Naive thymus-derived CD8-positive, alpha-beta T cell (primary cell): Measurements from ENCODE around the gene PRAMEF4. TPM values are rescaled to one million over a fixed set of nuclear protein-coding genes. Genes with fewer than 3 reads are reported as not detected.
A peak's percentile ranks its signal among the peaks of the same experiment; 100 is the strongest.
"Not testable (repeated sequence)": the region's sequence is repeated elsewhere in the genome, so short reads cannot be mapped to it uniquely, and the experiment has no call there.

Experiments
- ATAC-seq, 2 donors: fragments of 150-1000 bp; cut with Tn5 transposase in 1 of 2; sonication (Bioruptor Pico), chemical (Tn5 transposase) in 1 of 2; 1 replicate in 1 of 2; 2 replicates in 1 of 2; pipeline ENCODE4 v1.10.0; 2021; ENCODE audit warnings: mild to moderate bottlenecking in 2 of 2, moderate library complexity in 2 of 2
- POLR2A ChIA-PET: fragments of 350-600 bp; sonication (Branson Sonifier 250); formaldehyde crosslinking; loops from one replicate; lab custom pipeline; 2021; ENCODE audit warnings: antibody characterized with exemption; lab: Charles Lee
- DNase-seq, 10 donors: peaks; one replicate each; pipeline versions ENCODE4 v3.0.0 to v3.0.0-alpha.2; 2020 to 2022
- H3K27ac Mint-ChIP-seq, 10 donors: one replicate each; pipeline ENCODE4 v1.8.0; 2020 to 2022; ENCODE audit warnings: mild to moderate bottlenecking in 10 of 10, mixed read lengths in 10 of 10, moderate library complexity in 4 of 10, inconsistent platforms in 1 of 10
- H3K27me3 Mint-ChIP-seq, 5 donors: one replicate each; pipeline ENCODE4 v1.8.0; 2021 to 2022; ENCODE audit warnings: mixed read lengths in 5 of 5
- H3K36me3 Mint-ChIP-seq, 3 donors: one replicate each; pipeline ENCODE4 v1.8.0; 2020 to 2022; ENCODE audit warnings: mixed read lengths in 3 of 3, mild to moderate bottlenecking in 2 of 3, inconsistent platforms in 1 of 3
- H3K4me1 Mint-ChIP-seq, 4 donors: one replicate each; pipeline ENCODE4 v1.8.0; 2021 to 2022; ENCODE audit warnings: mixed read lengths in 4 of 4
- H3K4me3 Mint-ChIP-seq, 10 donors: one replicate each; pipeline ENCODE4 v1.8.0; 2020 to 2022; ENCODE audit warnings: mild to moderate bottlenecking in 10 of 10, mixed read lengths in 10 of 10, moderate library complexity in 6 of 10, inconsistent platforms in 1 of 10
- H3K9me3 Mint-ChIP-seq, 9 donors: one replicate each; pipeline ENCODE4 v1.8.0; 2020 to 2022; ENCODE audit warnings: mixed read lengths in 9 of 9, mild to moderate bottlenecking in 3 of 9, inconsistent platforms in 1 of 9, moderate library complexity in 1 of 9
- polyA plus RNA-seq, 3 donors: library from polyadenylated mRNA; unstranded; fragments of 300-500 nt; fragmentation: Illumina TruSeq; gene quantifications; one replicate each; pipeline ENCODE4 v1.2.3, GENCODE V29; 2021
- total RNA-seq, 8 experiments: library from RNA in 2 of 8; stranded (reverse) in 2 of 8; gene quantifications; one replicate each; pipeline ENCODE4 v1.2.3 and lab custom pipeline; 2021 to 2026

PRAMEF4 gene
- total and polyA plus RNA-seq, 5 experiments from 2014 or later: not detected

GRCh38 chr1:12831310-12831709, 54.7 kb downstream of the PRAMEF4 start, which contains the start of gene PRAMEF11:
TSS of gene PRAMEF11 (minus strand) at chr1:12831410. CDS start at chr1:12828789, 2,621 bp downstream.
- Mint-ChIP-seq H3K27me3 (peaks cover 9 to 16% (median 11%) of the 10 kb centered on the region in 5 donors), H3K9me3 (peaks cover 0 to 11% (median 4%) of the 10 kb centered on the region in 9 donors), H3K27ac (peak within 1 kb of the TSS in 1 of 10 donors; percentile 20)
- H3K36me3 Mint-ChIP-seq, H3K4me3 Mint-ChIP-seq, H3K4me1 Mint-ChIP-seq, ATAC-seq, POLR2A ChIA-PET, DNase-seq: not testable (repeated sequence)

Other genes with a start within 250 kb of the PRAMEF4 start
- gene AADACL4, start 242.1 kb downstream of the PRAMEF4 start, total RNA-seq: not detected
- not detected for gene AADACL4, start 242.1 kb downstream of the PRAMEF4 start, polyA plus RNA-seq
- gene AADACL3, start 170.1 kb downstream of the PRAMEF4 start, total RNA-seq: not detected
- not detected for gene AADACL3, start 170.1 kb downstream of the PRAMEF4 start, polyA plus RNA-seq
- gene CFAP107, start 140.0 kb downstream of the PRAMEF4 start, total RNA-seq: not detected
- not detected for gene CFAP107, start 140.0 kb downstream of the PRAMEF4 start, polyA plus RNA-seq
- not detected for gene PRAMEF12, start 112.5 kb downstream of the PRAMEF4 start, total RNA-seq
- gene PRAMEF12, start 112.5 kb downstream of the PRAMEF4 start, polyA plus RNA-seq: not detected
- gene PRAMEF1, start 94.8 kb downstream of the PRAMEF4 start, total RNA-seq: not detected
- gene PRAMEF1, start 94.8 kb downstream of the PRAMEF4 start, polyA plus RNA-seq: not detected
- not detected for gene PRAMEF11, start 54.8 kb downstream of the PRAMEF4 start, total RNA-seq
- gene PRAMEF11, start 54.8 kb downstream of the PRAMEF4 start, polyA plus RNA-seq: not detected
- not detected for gene HNRNPCL1, start 37.5 kb downstream of the PRAMEF4 start, total RNA-seq
- gene HNRNPCL1, start 37.5 kb downstream of the PRAMEF4 start, polyA plus RNA-seq: not detected
- not detected for gene PRAMEF2, start 29.1 kb downstream of the PRAMEF4 start, total RNA-seq
- not detected for gene PRAMEF2, start 29.1 kb downstream of the PRAMEF4 start, polyA plus RNA-seq
- gene PRAMEF10, start 12.1 kb upstream of the PRAMEF4 start, total RNA-seq: not detected
- not detected for gene PRAMEF10, start 12.1 kb upstream of the PRAMEF4 start, polyA plus RNA-seq
- not detected for gene PRAMEF7, start 30.4 kb upstream of the PRAMEF4 start, total RNA-seq
- gene PRAMEF7, start 30.4 kb upstream of the PRAMEF4 start, polyA plus RNA-seq: not detected
- not detected for gene PRAMEF6, start 61.4 kb upstream of the PRAMEF4 start, total RNA-seq
- not detected for gene PRAMEF6, start 61.4 kb upstream of the PRAMEF4 start, polyA plus RNA-seq
- not detected for gene PRAMEF27, start 170.4 kb upstream of the PRAMEF4 start, total RNA-seq
- not detected for gene PRAMEF27, start 170.4 kb upstream of the PRAMEF4 start, polyA plus RNA-seq
- gene HNRNPCL3, start 174.6 kb upstream of the PRAMEF4 start, total RNA-seq: not detected
- gene HNRNPCL3, start 174.6 kb upstream of the PRAMEF4 start, polyA plus RNA-seq: not detected
- not detected for gene PRAMEF25, start 184.6 kb upstream of the PRAMEF4 start, total RNA-seq
- gene PRAMEF25, start 184.6 kb upstream of the PRAMEF4 start, polyA plus RNA-seq: not detected
- not detected for gene HNRNPCL2, start 230.7 kb upstream of the PRAMEF4 start, total RNA-seq
- gene HNRNPCL2, start 230.7 kb upstream of the PRAMEF4 start, polyA plus RNA-seq: not detected